MCF 10A (cell line): ENCODE measurements around the gene MVB12B. TPM values are rescaled to one million over a fixed set of nuclear protein-coding genes. Genes with fewer than 3 reads are reported as not detected.
A peak's percentile ranks its signal among the peaks of the same experiment; 100 is the strongest.

Experiments
- BruUV-seq: library from RNA; stranded (reverse); fragments of 400-500 nt; replicated peaks from 2 replicates; lab custom pipeline; 2021; lab: Mats Ljungman, UMichigan
- CTCF ChIA-PET: fragments of 300-600 bp; sonication (Branson Sonifier 250); formaldehyde crosslinking; extraction: SDS; loops from one replicate; lab custom pipeline; 2021; ENCODE audit warnings: antibody characterized with exemption, inconsistent platforms; lab: Yijun Ruan, JAX
- POLR2A ChIA-PET: fragments of 300-600, 350-650 bp; sonication (Branson Sonifier 250); formaldehyde crosslinking; extraction: SDS; loops from one replicate; lab custom pipeline; 2020; ENCODE audit warnings: antibody characterized with exemption, inconsistent platforms; lab: Yijun Ruan, JAX
- DNase-seq: peaks from one replicate; pipeline ENCODE4 v3.0.0-alpha.2; 2018; ENCODE audit not compliant: unreplicated experiment
- H3K27ac Mint-ChIP-seq: one replicate; pipeline ENCODE4 v1.8.0; 2022; ENCODE audit warnings: mild to moderate bottlenecking, low read depth, mixed read lengths; ENCODE audit not compliant: unreplicated experiment
- H3K27me3 Mint-ChIP-seq: one replicate; pipeline ENCODE4 v1.8.0; 2022; ENCODE audit warnings: mixed read lengths; ENCODE audit not compliant: insufficient read depth, unreplicated experiment
- H3K36me3 Mint-ChIP-seq: one replicate; pipeline ENCODE4 v1.8.0; 2022; ENCODE audit warnings: mild to moderate bottlenecking, moderate library complexity, mixed read lengths; ENCODE audit not compliant: insufficient read depth, unreplicated experiment
- H3K4me1 Mint-ChIP-seq: one replicate; pipeline ENCODE4 v1.8.0; 2022; ENCODE audit warnings: mixed read lengths; ENCODE audit not compliant: insufficient read depth, unreplicated experiment
- H3K4me3 Mint-ChIP-seq: one replicate; pipeline ENCODE4 v1.8.0; 2022; ENCODE audit warnings: mild to moderate bottlenecking, moderate library complexity, mixed read lengths; ENCODE audit not compliant: unreplicated experiment
- H3K9me3 Mint-ChIP-seq: one replicate; pipeline ENCODE4 v1.8.0; 2022; ENCODE audit warnings: mixed read lengths; ENCODE audit not compliant: unreplicated experiment
- intact Hi-C: fragments of 100-400 bp; cut with micrococcal nuclease; formaldehyde crosslinking; loops from 2 replicates; pipeline ENCODE4 v1.14.1; 2022
- total RNA-seq: library from RNA; stranded (reverse); gene quantifications from 2 replicates; pipeline ENCODE4 v1.2.3, GENCODE V29; 2022
- TF ChIP-seq, protein P1 (sequence below): fragments of 200-600 bp; IDR thresholded peaks from one replicate; pipeline ENCODE4 v1.8.0; 2022; ENCODE audit warnings: antibody characterized with exemption, mild to moderate bottlenecking; ENCODE audit not compliant: unreplicated experiment

The MVB12B gene
- total RNA-seq, 1 experiment from 2014 or later: 5.5 TPM

- intact Hi-C loops: no loop called here
- no peak overlapping the region for H3K4me3 Mint-ChIP-seq
- H3K27me3 Mint-ChIP-seq: peaks cover 11% of the 10 kb centered on the region
- no TSS peak for BruUV-seq
- ChIA-PET POLR2A (no interaction called here), CTCF (interaction anchor here (1.3 kb wide), 1 partner anchor 102 kb away, joined by 5 read pairs; no protein-coding TSS in a partner anchor)
- no peaks in the 10 kb centered on the region for H3K9me3 Mint-ChIP-seq
- TF ChIP-seq, protein P1, sequence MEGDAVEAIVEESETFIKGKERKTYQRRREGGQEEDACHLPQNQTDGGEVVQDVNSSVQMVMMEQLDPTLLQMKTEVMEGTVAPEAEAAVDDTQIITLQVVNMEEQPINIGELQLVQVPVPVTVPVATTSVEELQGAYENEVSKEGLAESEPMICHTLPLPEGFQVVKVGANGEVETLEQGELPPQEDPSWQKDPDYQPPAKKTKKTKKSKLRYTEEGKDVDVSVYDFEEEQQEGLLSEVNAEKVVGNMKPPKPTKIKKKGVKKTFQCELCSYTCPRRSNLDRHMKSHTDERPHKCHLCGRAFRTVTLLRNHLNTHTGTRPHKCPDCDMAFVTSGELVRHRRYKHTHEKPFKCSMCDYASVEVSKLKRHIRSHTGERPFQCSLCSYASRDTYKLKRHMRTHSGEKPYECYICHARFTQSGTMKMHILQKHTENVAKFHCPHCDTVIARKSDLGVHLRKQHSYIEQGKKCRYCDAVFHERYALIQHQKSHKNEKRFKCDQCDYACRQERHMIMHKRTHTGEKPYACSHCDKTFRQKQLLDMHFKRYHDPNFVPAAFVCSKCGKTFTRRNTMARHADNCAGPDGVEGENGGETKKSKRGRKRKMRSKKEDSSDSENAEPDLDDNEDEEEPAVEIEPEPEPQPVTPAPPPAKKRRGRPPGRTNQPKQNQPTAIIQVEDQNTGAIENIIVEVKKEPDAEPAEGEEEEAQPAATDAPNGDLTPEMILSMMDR: no peak
- H3K4me1 Mint-ChIP-seq: no peaks in the 10 kb centered on the region
- no peaks in the 10 kb centered on the region for H3K36me3 Mint-ChIP-seq
- no peak for DNase-seq
- no peak overlapping the region for H3K27ac Mint-ChIP-seq
These were observed 29.9 kb upstream of the MVB12B start for GRCh38 chr9:126296687-126297086.

DNA sequence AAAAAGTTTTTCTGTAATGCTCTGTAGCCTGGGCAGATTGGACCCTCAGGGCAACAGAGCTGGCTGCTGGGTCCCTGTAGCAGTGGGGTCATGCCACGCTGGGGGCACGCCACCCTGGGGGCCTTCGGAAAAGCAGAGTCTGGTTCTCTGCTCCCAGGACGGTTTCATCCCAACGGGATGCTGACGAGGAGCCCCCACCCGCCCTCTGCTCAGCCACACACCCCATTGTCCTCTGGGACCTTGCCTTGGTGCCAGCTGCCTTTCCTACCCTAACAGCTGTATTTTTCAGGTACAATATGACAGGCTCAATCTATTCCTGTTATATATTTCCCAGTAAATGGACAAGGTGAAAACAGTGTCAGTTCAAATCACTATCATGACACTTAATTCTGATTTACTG lies 29.0 kb upstream of the MVB12B start:
- no peak overlapping the region for H3K27ac Mint-ChIP-seq
- intact Hi-C loops: no loop called here
- BruUV-seq: no TSS peak
- H3K27me3 Mint-ChIP-seq: peaks cover 11% of the 10 kb centered on the region
- POLR2A ChIA-PET: no interaction called here
- H3K4me3 Mint-ChIP-seq: no peak overlapping the region
- no peaks in the 10 kb centered on the region for H3K4me1 Mint-ChIP-seq
- no peaks in the 10 kb centered on the region for H3K36me3 Mint-ChIP-seq
- no peaks in the 10 kb centered on the region for H3K9me3 Mint-ChIP-seq
- no peak for DNase-seq
- CTCF ChIA-PET: interaction anchor here (0.7 to 1.3 kb wide), 3 partner anchors 31 to 193 kb away, joined by 4 to 5 read pairs (median 4); no protein-coding TSS in a partner anchor
- TF ChIP-seq, protein P1: no peak

DNA sequence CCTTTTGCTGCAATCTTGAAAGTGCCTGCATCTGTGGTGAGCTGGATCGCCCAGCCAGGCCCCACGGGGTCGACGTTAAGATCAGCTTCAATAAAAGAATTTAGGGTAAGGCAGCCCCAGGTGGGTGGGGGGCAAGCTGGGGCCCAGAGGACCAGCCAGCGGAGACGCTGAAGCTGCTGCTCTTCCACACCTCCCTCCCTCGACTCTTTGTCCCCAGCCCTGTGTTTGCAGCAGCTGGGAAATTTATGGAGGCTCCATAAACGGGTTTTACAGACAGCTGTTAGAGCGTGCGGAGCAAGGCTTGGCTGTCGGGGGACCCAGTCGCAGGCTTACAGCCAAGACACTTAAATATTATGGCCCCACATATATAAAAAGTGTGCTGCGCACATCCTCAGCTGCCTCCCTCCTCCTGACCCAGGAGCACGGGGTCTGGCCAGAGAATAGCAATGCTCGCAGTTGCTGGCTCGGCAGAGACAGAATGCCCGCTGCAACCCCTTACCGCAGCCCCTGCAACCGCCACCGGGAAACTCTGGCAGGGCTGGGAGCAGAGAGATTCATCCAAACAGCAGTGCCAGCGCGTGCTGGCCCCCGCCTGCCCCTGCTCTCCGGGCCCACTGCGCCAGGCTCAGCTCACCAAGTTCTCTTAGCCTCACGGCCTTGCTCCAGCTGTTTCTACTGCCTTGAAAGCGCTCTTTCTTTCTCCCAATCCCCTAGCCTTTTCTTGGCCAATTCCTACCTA lies 28.4 kb upstream of the MVB12B start:
- ChIA-PET CTCF (interaction anchor here (0.5 to 1.3 kb wide), 6 partner anchors 20 to 357 kb away, joined by 3 to 4 read pairs (median 4); no protein-coding TSS in a partner anchor), POLR2A (no interaction called here)
- TF ChIP-seq, protein P1: no peak
- H3K4me1 Mint-ChIP-seq: no peaks in the 10 kb centered on the region
- intact Hi-C loops: no loop called here
- no peaks in the 10 kb centered on the region for H3K36me3 Mint-ChIP-seq
- no peak overlapping the region for H3K27ac Mint-ChIP-seq
- no TSS peak for BruUV-seq
- H3K9me3 Mint-ChIP-seq: no peaks in the 10 kb centered on the region
- H3K4me3 Mint-ChIP-seq: no peak overlapping the region
- H3K27me3 Mint-ChIP-seq: peaks cover 11% of the 10 kb centered on the region
- DNase-seq: no peak

DNA sequence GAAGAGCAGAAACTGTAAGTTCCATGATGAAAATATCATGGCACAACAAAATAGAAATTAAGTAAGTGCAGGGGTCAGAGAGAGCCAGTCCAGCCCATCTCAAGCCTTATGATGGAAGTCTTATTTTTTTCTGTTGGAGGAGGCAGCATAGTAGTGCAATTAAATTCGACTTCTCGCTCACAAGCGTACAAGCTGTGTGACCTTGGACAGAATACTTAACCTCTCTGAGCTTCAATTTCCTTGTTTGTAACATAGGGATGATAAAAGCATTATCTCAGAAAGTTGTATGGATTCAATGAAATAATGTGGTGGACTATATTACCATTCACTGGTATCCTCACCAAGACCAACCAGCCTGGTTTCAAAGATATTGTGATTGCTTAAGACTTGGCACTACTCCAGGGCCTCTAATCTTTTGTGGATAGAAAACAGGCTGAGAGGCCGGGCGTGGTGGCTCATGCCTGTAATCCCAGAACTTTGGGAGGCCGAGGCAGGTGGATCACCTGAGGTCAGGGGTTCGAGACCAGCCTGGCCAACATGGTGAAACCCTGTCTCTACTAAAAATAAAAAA lies 26.8 kb upstream of the MVB12B start:
- CTCF ChIA-PET: interaction anchor here (0.8 to 1.3 kb wide), 4 partner anchors 47 to 192 kb away, joined by 3 to 4 read pairs (median 4); no protein-coding TSS in a partner anchor
- Mint-ChIP-seq H3K36me3 (no peaks in the 10 kb centered on the region), H3K4me1 (no peaks in the 10 kb centered on the region), H3K27me3 (peaks cover 11% of the 10 kb centered on the region), H3K9me3 (no peaks in the 10 kb centered on the region), H3K27ac (no peak overlapping the region), H3K4me3 (no peak overlapping the region)
- intact Hi-C loops: no loop called here
- TF ChIP-seq, protein P1: no peak
- POLR2A ChIA-PET: no interaction called here
- peak; percentile 52 for DNase-seq
- no TSS peak for BruUV-seq
